NCI-H510A (cell line): ENCODE results near the gene CASR.
"Not testable (repeated sequence)": the region's sequence is repeated elsewhere in the genome, so short reads cannot be mapped to it uniquely, and the experiment has no call there.

Experiments
- DNase-seq: peaks from one replicate; lab custom pipeline; 2025; lab: John Stamatoyannopoulos, UW

CASR gene, protein sequence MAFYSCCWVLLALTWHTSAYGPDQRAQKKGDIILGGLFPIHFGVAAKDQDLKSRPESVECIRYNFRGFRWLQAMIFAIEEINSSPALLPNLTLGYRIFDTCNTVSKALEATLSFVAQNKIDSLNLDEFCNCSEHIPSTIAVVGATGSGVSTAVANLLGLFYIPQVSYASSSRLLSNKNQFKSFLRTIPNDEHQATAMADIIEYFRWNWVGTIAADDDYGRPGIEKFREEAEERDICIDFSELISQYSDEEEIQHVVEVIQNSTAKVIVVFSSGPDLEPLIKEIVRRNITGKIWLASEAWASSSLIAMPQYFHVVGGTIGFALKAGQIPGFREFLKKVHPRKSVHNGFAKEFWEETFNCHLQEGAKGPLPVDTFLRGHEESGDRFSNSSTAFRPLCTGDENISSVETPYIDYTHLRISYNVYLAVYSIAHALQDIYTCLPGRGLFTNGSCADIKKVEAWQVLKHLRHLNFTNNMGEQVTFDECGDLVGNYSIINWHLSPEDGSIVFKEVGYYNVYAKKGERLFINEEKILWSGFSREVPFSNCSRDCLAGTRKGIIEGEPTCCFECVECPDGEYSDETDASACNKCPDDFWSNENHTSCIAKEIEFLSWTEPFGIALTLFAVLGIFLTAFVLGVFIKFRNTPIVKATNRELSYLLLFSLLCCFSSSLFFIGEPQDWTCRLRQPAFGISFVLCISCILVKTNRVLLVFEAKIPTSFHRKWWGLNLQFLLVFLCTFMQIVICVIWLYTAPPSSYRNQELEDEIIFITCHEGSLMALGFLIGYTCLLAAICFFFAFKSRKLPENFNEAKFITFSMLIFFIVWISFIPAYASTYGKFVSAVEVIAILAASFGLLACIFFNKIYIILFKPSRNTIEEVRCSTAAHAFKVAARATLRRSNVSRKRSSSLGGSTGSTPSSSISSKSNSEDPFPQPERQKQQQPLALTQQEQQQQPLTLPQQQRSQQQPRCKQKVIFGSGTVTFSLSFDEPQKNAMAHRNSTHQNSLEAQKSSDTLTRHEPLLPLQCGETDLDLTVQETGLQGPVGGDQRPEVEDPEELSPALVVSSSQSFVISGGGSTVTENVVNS

GRCh38 chr3:122183521-122183892 lies at the start of gene CASR:
Gene CASR (plus strand): TSS chr3:122183668. CDS start chr3:122254190, 70,522 bp downstream.
- no peak for DNase-seq

DNA sequence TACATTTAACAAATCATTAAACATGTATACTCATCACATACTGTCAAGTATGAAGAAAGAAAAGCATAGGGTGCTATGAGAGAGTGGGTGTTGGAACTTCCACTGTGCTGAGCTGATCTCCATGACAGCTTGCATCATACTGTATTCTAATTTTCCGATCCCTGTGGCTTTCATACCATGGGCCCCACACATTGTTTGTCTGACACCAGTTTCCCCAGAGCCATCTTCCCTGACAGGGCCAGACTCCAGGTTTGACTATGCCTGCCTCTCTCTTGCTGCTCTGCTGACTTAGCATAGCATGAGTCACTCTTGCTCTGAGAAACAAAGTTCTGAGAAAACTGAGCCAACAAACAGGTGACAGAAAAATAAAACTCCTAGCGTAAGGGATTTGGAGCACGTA lies 37.0 kb upstream of the CASR start:
- no peak for DNase-seq

GRCh38 chr3:122148941-122149627 lies 34.4 kb upstream of the CASR start:
- no peak for DNase-seq

GRCh38 chr3:122151480-122151879 lies 32.0 kb upstream of the CASR start:
- DNase-seq = no peak

DNA sequence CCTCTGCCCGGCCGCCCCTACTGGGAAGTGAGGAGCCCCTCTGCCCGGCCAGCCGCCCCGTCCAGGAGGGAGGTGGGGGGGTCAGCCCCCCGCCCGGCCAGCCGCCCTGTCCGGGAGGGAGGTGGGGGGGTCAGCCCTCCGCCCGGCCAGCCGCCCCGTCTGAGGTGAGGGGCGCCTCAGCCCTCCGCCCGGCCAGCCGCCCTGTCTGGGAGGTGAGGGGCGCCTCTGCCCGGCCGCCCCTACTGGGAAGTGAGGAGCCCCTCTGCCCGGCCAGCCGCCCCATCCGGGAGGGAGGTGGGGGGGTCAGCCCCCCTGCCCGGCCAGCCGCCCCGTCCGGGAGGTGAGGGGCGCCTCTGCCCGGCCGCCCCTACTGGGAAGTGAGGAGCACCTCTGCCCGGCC lies 18.5 kb upstream of the CASR start:
- DNase-seq = not testable (repeated sequence)

- DNase-seq = no peak
These were observed 15.8 kb upstream of the CASR start for GRCh38 chr3:122167630-122168029.

- no peak for DNase-seq
These were observed 15.4 kb upstream of the CASR start for GRCh38 chr3:122168044-122168443.

DNA sequence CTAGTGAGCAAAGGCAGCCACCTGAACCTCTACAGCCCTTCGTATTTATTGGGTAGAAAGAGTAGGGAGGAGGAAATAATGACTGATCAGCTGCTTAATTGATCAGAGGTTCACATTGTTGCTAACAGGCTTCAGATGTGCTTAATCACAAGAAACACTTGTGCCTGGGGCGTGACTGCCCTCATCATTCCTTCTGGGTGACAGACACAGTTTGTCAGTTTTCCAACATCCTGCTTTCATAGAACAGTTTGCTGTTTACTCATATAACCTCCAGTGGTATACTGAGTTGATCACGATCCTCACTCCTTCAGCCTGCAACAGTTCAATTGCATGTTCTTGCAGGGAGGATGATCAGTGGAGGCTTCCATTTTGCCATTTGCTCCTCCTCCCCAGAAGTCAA lies 13.6 kb upstream of the CASR start:
- no peak for DNase-seq

- not testable (repeated sequence) for DNase-seq
These were observed 12.1 kb upstream of the CASR start for GRCh38 chr3:122171361-122171760.

DNA sequence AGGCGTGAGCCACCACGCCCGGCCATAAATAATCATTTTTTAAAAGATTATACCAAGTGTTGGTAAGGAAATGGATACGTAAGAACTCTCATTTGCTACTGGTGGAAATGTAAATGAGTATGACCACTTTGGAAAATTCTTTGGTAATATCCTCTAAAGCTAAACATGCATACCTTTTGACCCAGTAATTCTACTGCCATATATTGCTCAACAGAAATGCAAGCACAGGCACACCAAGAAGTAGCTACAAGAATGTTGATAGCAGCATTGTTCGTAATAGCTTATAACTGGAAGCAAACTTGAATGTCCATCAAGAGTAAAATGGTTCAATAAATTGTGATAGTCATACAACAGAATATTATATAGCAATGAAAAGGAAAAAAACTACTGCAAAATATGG lies 4.8 kb upstream of the CASR start:
- DNase-seq = no peak

DNA sequence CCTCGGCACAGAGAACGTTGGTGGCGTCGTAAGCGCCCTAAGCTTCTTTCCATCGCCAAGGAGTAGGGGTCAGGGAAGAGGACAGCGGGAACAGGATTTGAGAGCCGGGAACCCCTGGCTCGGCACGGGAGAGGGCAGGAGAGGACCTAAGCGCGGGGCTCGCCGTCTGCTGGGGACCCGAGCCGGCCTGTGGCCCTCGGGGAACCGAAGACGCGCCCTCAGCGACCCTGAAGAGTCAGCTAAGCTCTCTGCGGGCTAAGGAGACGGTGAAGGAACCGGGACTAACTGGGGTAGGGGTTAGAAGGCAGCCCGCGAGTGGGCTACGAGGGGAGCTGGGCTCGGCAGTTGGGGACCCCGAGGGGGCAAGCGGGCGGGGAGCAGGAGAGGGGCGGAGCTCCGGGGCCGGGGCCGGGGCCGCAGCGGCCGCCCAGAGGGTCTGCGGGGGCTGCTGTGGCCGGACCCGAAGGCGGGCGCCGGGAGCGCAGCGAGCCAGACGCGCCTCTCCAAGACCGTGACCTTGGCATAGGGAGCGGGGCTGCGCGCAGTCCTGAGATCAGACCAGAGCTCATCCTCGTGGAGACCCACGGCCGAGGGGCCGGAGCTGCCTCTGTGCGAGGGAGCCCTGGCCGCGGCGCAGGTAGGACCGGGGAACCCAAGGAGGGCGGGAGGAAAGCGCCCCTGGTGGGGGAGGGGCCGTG lies 574 bp downstream of the CASR start:
- no peak for DNase-seq

GRCh38 chr3:122184591-122184929 lies 1.1 kb downstream of the CASR start:
- no peak for DNase-seq

DNA sequence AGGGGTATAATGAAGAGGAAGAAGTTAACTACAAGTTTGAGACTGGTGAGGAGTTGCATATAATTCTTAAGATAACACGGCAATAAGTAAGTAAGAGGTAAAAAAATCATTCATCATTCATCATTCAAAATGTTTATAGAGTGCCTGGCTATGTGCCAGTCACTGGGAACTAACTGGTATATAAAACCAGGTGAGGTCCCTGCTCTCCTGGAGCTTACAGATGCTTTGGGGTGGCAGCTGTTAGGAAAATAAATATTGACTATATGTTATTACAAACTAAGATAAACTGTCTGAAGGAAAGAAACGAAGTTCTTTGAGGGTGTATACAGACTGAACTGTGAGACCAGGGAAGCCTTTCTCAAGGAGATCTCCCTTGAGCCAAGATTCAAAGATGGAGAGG lies 2.9 kb downstream of the CASR start:
- DNase-seq = no peak

- DNase-seq = no peak
These were observed 5.3 kb downstream of the CASR start for GRCh38 chr3:122188737-122189136.

DNA sequence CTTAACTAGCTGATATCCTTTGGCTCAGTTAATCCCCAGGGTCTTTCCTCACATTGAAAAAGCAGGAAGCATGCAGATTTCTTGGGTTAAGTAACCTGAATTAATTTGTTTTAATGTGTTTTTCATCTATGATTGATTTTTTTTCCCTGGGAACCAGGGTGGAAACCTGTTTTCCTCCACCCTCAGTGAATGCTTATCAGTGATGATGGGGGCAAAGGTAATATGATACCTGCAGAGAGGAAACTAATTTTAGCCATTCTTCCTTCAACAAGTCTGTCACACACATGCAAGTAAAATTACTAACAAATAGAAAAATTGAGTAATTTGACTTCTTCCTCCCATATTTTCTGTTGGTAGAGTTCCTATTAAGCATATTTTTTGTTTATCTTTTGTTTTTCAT lies 5.9 kb downstream of the CASR start:
- no peak for DNase-seq

DNA sequence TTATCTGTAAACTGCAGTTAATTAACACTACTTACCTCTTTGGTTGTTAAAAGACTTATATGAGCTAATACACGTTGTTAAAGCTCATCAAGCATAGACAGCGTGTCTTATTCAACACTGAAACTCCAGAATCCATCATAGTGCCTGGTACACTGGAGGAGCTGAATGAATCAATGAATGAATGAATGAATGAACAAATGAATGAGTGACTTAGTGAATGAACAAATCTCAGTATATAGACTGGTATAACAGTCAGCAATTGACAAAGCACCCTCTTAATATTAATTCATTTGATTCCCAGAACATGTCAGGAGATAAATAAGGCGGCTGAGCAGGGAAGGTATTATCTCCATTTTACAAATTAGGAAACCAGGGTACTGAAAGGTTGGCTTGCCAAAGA lies 7.1 kb downstream of the CASR start:
- no peak for DNase-seq

DNA sequence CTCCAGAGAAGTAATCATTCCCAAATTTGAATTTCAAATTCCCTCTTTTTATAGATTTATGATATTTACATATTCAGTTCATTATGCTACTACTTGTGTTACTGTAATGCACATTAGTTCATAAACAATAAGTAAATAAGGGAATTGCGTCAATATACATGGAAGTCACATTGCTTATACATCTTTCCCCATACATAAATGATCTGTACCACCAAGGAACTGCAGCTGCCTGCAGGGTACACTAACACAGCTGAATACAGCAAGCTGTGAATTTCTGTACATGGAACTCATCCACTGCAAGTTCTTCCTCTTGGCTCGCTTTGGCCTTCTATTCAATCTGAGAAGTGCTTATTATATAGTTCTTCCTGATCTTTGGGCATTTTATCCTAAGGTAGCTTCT lies 15.5 kb downstream of the CASR start:
- DNase-seq = no peak

- no peak for DNase-seq
These were observed 16.1 kb downstream of the CASR start for GRCh38 chr3:122199552-122199951.

GRCh38 chr3:122200661-122201060 lies 17.2 kb downstream of the CASR start:
- DNase-seq = no peak

- DNase-seq = not testable (repeated sequence)
These were observed 18.0 kb downstream of the CASR start for GRCh38 chr3:122201476-122201875.

GRCh38 chr3:122208579-122208978 lies 25.1 kb downstream of the CASR start:
- DNase-seq = no peak

DNA sequence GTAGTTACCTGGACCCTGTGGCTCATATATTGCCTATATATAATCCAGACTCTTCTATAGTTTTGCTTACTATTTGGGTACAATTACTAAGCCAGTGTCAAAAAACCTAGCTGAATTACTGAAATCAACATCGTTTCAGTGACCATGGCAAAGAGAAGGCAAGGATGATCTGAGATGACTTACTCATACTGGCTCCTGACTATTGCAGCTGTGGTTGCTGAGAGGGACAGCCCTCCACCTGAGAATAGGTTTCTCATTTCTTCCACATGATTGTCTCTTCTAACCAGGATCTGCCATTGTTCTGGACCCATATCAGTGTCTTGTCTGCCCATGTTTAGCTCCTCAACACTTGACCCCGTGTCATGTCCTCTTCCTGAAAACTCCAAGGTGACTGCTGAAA lies 30.2 kb downstream of the CASR start:
- no peak for DNase-seq
